T-helper 17 cell (primary cell): Measurements from ENCODE around the gene TACR1. TPM values are rescaled to one million over a fixed set of nuclear protein-coding genes. Genes with fewer than 3 reads are reported as not detected.
A peak's percentile ranks its signal among the peaks of the same experiment; 100 is the strongest.
"Not testable (repeated sequence)": the region's sequence is repeated elsewhere in the genome, so short reads cannot be mapped to it uniquely, and the experiment has no call there.

ENCODE experiments used
- ATAC-seq: fragments of 150-1000 bp; cut with Tn5 transposase; 2 replicates; pipeline ENCODE4 v1.10.0; 2021; ENCODE audit warnings: mild to moderate bottlenecking, moderate library complexity
- DNase-seq, 3 donors: peaks; one replicate each; pipeline versions ENCODE4 v3.0.0 to v3.0.0-alpha.2; 2020 to 2021
- H3K9me3 ChIP-seq: one replicate; pipeline ENCODE4 v1.7.0; 2013; ENCODE audit warnings: low read length, mild to moderate bottlenecking; ENCODE audit not compliant: control insufficient read depth, poor library complexity, severe bottlenecking
- H3K27ac Mint-ChIP-seq: one replicate; pipeline ENCODE4 v1.8.0; 2022; ENCODE audit warnings: mild to moderate bottlenecking, moderate library complexity, mixed read lengths
- H3K27me3 Mint-ChIP-seq: one replicate; pipeline ENCODE4 v1.8.0; 2022; ENCODE audit warnings: mixed read lengths
- H3K36me3 Mint-ChIP-seq: one replicate; pipeline ENCODE4 v1.8.0; 2022; ENCODE audit warnings: low read depth, mixed read lengths
- H3K4me1 Mint-ChIP-seq: one replicate; pipeline ENCODE4 v1.8.0; 2022; ENCODE audit warnings: mild to moderate bottlenecking, mixed read lengths
- H3K4me3 Mint-ChIP-seq: one replicate; pipeline ENCODE4 v1.8.0; 2022; ENCODE audit warnings: mild to moderate bottlenecking, moderate library complexity, mixed read lengths
- total RNA-seq, 4 donors: library from RNA in 2 of 4; stranded (reverse) in 2 of 4; gene quantifications; one replicate each; pipeline ENCODE4 v1.2.3 and lab custom pipeline; 2022 to 2026

The TACR1 gene
- total RNA-seq = not detected
- 0 to 0.35 reads per million in 2 donors for total RNA-seq (lab: John Stamatoyannopoulos, UW)

GRCh38 chr2:75199428-75200011 lies at the start of gene TACR1:
Gene TACR1 (minus strand): TSS chr2:75199520. CDS start chr2:75198934, 586 bp downstream.
- no peaks in the 10 kb centered on the region for H3K9me3 ChIP-seq
- peak; percentile 85 for ATAC-seq
- Mint-ChIP-seq H3K27me3 (peaks cover 79% of the 10 kb centered on the region), H3K36me3 (peaks cover 5% of the 10 kb centered on the region), H3K4me1 (no peaks in the 10 kb centered on the region), H3K27ac (no peak within 1 kb of the TSS), H3K4me3 (peak within 1 kb of the TSS; percentile 74)
- peak in 2 of 3 donors; percentile 16 to 41 for DNase-seq

GRCh38 chr2:75248581-75248980 lies 49.3 kb upstream of the TACR1 start:
- not testable (repeated sequence) for H3K4me3 Mint-ChIP-seq, H3K27ac Mint-ChIP-seq, ATAC-seq, H3K36me3 Mint-ChIP-seq, H3K9me3 ChIP-seq, H3K4me1 Mint-ChIP-seq, DNase-seq
- H3K27me3 Mint-ChIP-seq = peaks cover 15% of the 10 kb centered on the region

- no peaks in the 10 kb centered on the region for H3K9me3 ChIP-seq
- no peaks in the 10 kb centered on the region for H3K4me1 Mint-ChIP-seq
- H3K27ac Mint-ChIP-seq = no peak overlapping the region
- peaks cover 2% of the 10 kb centered on the region for H3K27me3 Mint-ChIP-seq
- ATAC-seq (no peak), DNase-seq (no peak)
- H3K36me3 Mint-ChIP-seq = no peaks in the 10 kb centered on the region
- H3K4me3 Mint-ChIP-seq = no peak overlapping the region
Observed at GRCh38 chr2:75246441-75247167, 47.3 kb upstream of the TACR1 start.

GRCh38 chr2:75243219-75243618 lies 43.9 kb upstream of the TACR1 start:
- Mint-ChIP-seq H3K27ac (no peak overlapping the region), H3K4me1 (no peaks in the 10 kb centered on the region), H3K36me3 (no peaks in the 10 kb centered on the region), H3K4me3 (no peak overlapping the region), H3K27me3 (no peaks in the 10 kb centered on the region)
- no peak for ATAC-seq
- no peak for DNase-seq
- no peaks in the 10 kb centered on the region for H3K9me3 ChIP-seq

GRCh38 chr2:75241696-75242095 lies 42.4 kb upstream of the TACR1 start:
- no peaks in the 10 kb centered on the region for H3K27me3 Mint-ChIP-seq
- no peak for ATAC-seq
- no peak overlapping the region for H3K27ac Mint-ChIP-seq
- no peak overlapping the region for H3K4me3 Mint-ChIP-seq
- no peaks in the 10 kb centered on the region for H3K36me3 Mint-ChIP-seq
- no peaks in the 10 kb centered on the region for H3K4me1 Mint-ChIP-seq
- no peaks in the 10 kb centered on the region for H3K9me3 ChIP-seq
- no peak for DNase-seq

GRCh38 chr2:75238670-75239330 lies 39.5 kb upstream of the TACR1 start:
- Mint-ChIP-seq H3K4me1 (no peaks in the 10 kb centered on the region), H3K36me3 (no peaks in the 10 kb centered on the region), H3K27me3 (no peaks in the 10 kb centered on the region), H3K4me3 (no peak overlapping the region), H3K27ac (no peak overlapping the region)
- no peak for DNase-seq
- H3K9me3 ChIP-seq = no peaks in the 10 kb centered on the region
- ATAC-seq = no peak

- DNase-seq (no peak), ATAC-seq (no peak)
- H3K9me3 ChIP-seq = no peaks in the 10 kb centered on the region
- Mint-ChIP-seq H3K4me1 (no peaks in the 10 kb centered on the region), H3K36me3 (no peaks in the 10 kb centered on the region), H3K27ac (no peak overlapping the region), H3K4me3 (no peak overlapping the region), H3K27me3 (no peaks in the 10 kb centered on the region)
Observed at GRCh38 chr2:75237296-75237695, 38.0 kb upstream of the TACR1 start.

GRCh38 chr2:75233965-75234364 lies 34.6 kb upstream of the TACR1 start:
- H3K27me3 Mint-ChIP-seq = no peaks in the 10 kb centered on the region

GRCh38 chr2:75226617-75227016 lies 27.3 kb upstream of the TACR1 start:
- no peak for ATAC-seq
- peaks cover 2% of the 10 kb centered on the region for H3K36me3 Mint-ChIP-seq
- peaks cover 2% of the 10 kb centered on the region for H3K9me3 ChIP-seq

More at GRCh38 chr2:75233965-75234364, 34.6 kb upstream of the TACR1 start:
- Mint-ChIP-seq H3K27ac (no peak overlapping the region), H3K4me3 (no peak overlapping the region), H3K36me3 (no peaks in the 10 kb centered on the region), H3K4me1 (no peaks in the 10 kb centered on the region)
- peaks cover 2% of the 10 kb centered on the region for H3K9me3 ChIP-seq
- no peak for ATAC-seq
- no peak for DNase-seq

GRCh38 chr2:75226099-75226498 lies 26.8 kb upstream of the TACR1 start:
- Mint-ChIP-seq H3K4me3 (no peak overlapping the region), H3K27me3 (peaks cover 35% of the 10 kb centered on the region), H3K27ac (no peak overlapping the region), H3K36me3 (peaks cover 2% of the 10 kb centered on the region), H3K4me1 (peaks cover 2% of the 10 kb centered on the region)
- DNase-seq = no peak
- no peaks in the 10 kb centered on the region for H3K9me3 ChIP-seq
- no peak for ATAC-seq

More at GRCh38 chr2:75226617-75227016, 27.3 kb upstream of the TACR1 start:
- Mint-ChIP-seq H3K27ac (no peak overlapping the region), H3K4me1 (peaks cover 2% of the 10 kb centered on the region), H3K27me3 (peaks cover 30% of the 10 kb centered on the region), H3K4me3 (no peak overlapping the region)
- DNase-seq = no peak

GRCh38 chr2:75224636-75225094 lies 25.3 kb upstream of the TACR1 start:
- H3K4me3 Mint-ChIP-seq = no peak overlapping the region
- ATAC-seq (no peak), DNase-seq (no peak)
- peaks cover 2% of the 10 kb centered on the region for H3K36me3 Mint-ChIP-seq
- peaks cover 35% of the 10 kb centered on the region for H3K27me3 Mint-ChIP-seq
- H3K27ac Mint-ChIP-seq = no peak overlapping the region
- H3K9me3 ChIP-seq = no peaks in the 10 kb centered on the region
- H3K4me1 Mint-ChIP-seq = peaks cover 2% of the 10 kb centered on the region

GRCh38 chr2:75222527-75222926 lies 23.2 kb upstream of the TACR1 start:
- Mint-ChIP-seq H3K27ac (no peak overlapping the region), H3K4me1 (peaks cover 2% of the 10 kb centered on the region), H3K36me3 (peaks cover 2% of the 10 kb centered on the region), H3K27me3 (peaks cover 45% of the 10 kb centered on the region), H3K4me3 (no peak overlapping the region)
- DNase-seq (no peak), ATAC-seq (no peak)
- H3K9me3 ChIP-seq = no peaks in the 10 kb centered on the region

- ATAC-seq (no peak), DNase-seq (no peak)
- Mint-ChIP-seq H3K27me3 (peaks cover 49% of the 10 kb centered on the region), H3K4me1 (peaks cover 2% of the 10 kb centered on the region), H3K4me3 (no peak overlapping the region), H3K27ac (no peak overlapping the region), H3K36me3 (peaks cover 2% of the 10 kb centered on the region)
- no peaks in the 10 kb centered on the region for H3K9me3 ChIP-seq
Observed at GRCh38 chr2:75221862-75222261, 22.5 kb upstream of the TACR1 start.
